Activated naive CD8-positive, alpha-beta T cell treated with anti-CD3 and anti-CD28 coated beads, Interleukin-2, amount 10 ng/mL, durations not matched to agents 7 days and 5 days (primary cell): ENCODE results near the gene S1PR2. TPM values are rescaled to one million over a fixed set of nuclear protein-coding genes. Genes with fewer than 3 reads are reported as not detected.

Source experiments
- ATAC-seq: fragments of 150-1000 bp; cut with Tn5 transposase; one replicate; pipeline ENCODE4 v1.10.0; 2021; ENCODE audit warnings: low read depth, moderate library complexity
- POLR2A ChIA-PET: fragments of 350-600 bp; sonication (Branson Sonifier 250); formaldehyde crosslinking; loops from one replicate; lab custom pipeline; 2021; ENCODE audit warnings: antibody characterized with exemption; lab: Charles Lee
- DNase-seq: peaks from one replicate; pipeline ENCODE4 v3.0.0; 2021
- H3K27ac Mint-ChIP-seq: one replicate; pipeline ENCODE4 v1.8.0; 2022; ENCODE audit warnings: mild to moderate bottlenecking, mixed read lengths
- H3K27me3 Mint-ChIP-seq: one replicate; pipeline ENCODE4 v1.8.0; 2022; ENCODE audit warnings: mild to moderate bottlenecking, moderate library complexity, mixed read lengths
- H3K36me3 Mint-ChIP-seq: one replicate; pipeline ENCODE4 v1.8.0; 2021; ENCODE audit warnings: mild to moderate bottlenecking, mixed read lengths
- H3K4me1 Mint-ChIP-seq: one replicate; pipeline ENCODE4 v1.8.0; 2021; ENCODE audit warnings: mixed read lengths
- H3K4me3 Mint-ChIP-seq: one replicate; pipeline ENCODE4 v1.8.0; 2022; ENCODE audit warnings: mild to moderate bottlenecking, moderate library complexity, mixed read lengths
- H3K9me3 Mint-ChIP-seq: one replicate; pipeline ENCODE4 v1.8.0; 2021; ENCODE audit warnings: mixed read lengths
- total RNA-seq, 2 experiments: library from RNA; stranded (reverse); gene quantifications; one replicate each; pipeline ENCODE4 v1.2.3, GENCODE V29; 2021

S1PR2 gene
- total RNA-seq, 2 experiments from 2014 or later, result 6.4 to 7.1 TPM

DNA sequence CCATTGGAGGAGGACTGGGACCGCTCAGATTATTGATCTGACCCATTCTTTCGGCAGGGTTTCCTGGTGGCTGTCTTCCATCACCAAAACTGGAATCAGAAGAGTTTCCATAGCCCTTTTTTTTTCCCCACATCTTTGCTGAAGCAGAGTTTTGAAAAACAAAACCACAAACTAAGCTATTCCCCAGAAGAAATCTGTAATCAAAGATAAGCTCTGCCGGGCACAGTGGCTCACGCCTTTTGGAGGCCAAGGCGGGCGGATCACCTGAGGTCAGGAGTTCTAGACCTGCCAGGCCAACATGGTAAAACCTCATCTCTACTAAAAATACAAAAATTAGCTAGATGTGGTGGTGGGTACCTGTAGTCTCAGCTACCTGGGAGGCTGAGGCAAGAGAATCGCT is 35.6 kb upstream of the S1PR2 start:
- Mint-ChIP-seq H3K27me3 (no peaks in the 10 kb centered on the region), H3K27ac (no peak overlapping the region), H3K9me3 (no peaks in the 10 kb centered on the region), H3K4me3 (no peak overlapping the region), H3K36me3 (no peaks in the 10 kb centered on the region), H3K4me1 (peaks cover 15% of the 10 kb centered on the region)
- DNase-seq (no peak), ATAC-seq (no peak)
- POLR2A ChIA-PET, result interaction anchor here (0.6 kb wide), 1 partner anchor 45 kb away, joined by 3 read pairs; no protein-coding TSS in a partner anchor

GRCh38 chr19:10262771-10263170 is 31.6 kb upstream of the S1PR2 start:
- no peaks in the 10 kb centered on the region for H3K27me3 Mint-ChIP-seq
- DNase-seq, result no peak
- H3K9me3 Mint-ChIP-seq, result no peaks in the 10 kb centered on the region
- H3K4me1 Mint-ChIP-seq, result peaks cover 13% of the 10 kb centered on the region
- ATAC-seq, result no peak
- H3K27ac Mint-ChIP-seq, result no peak overlapping the region
- H3K36me3 Mint-ChIP-seq, result peaks cover 7% of the 10 kb centered on the region
- POLR2A ChIA-PET, result interaction anchor here (0.6 kb wide), 1 partner anchor 104 kb away, joined by 5 read pairs; no protein-coding TSS in a partner anchor
- H3K4me3 Mint-ChIP-seq, result no peak overlapping the region

GRCh38 chr19:10260141-10260584 is 29.0 kb upstream of the S1PR2 start:
- no peak overlapping the region for H3K4me3 Mint-ChIP-seq
- no peak for DNase-seq
- H3K4me1 Mint-ChIP-seq, result peaks cover 15% of the 10 kb centered on the region
- no peaks in the 10 kb centered on the region for H3K9me3 Mint-ChIP-seq
- peak overlapping the region; percentile 51 for H3K27ac Mint-ChIP-seq
- peaks cover 21% of the 10 kb centered on the region for H3K36me3 Mint-ChIP-seq
- ATAC-seq, result peak; percentile 32
- POLR2A ChIA-PET, result interaction anchor here (1.0 to 2.0 kb wide), 3 partner anchors 10 to 129 kb away, joined by 5 to 16 read pairs (median 5); partner anchors contain the start of gene TYK2
- no peaks in the 10 kb centered on the region for H3K27me3 Mint-ChIP-seq

- POLR2A ChIA-PET, result interaction anchor here (0.6 to 2.0 kb wide), 7 partner anchors 10 to 286 kb away, joined by 3 to 16 read pairs (median 4); partner anchors contain the start of gene TYK2
- ATAC-seq (peak; percentile 70), DNase-seq (peak; percentile 78)
- Mint-ChIP-seq H3K36me3 (peaks cover 27% of the 10 kb centered on the region), H3K27ac (no peak overlapping the region), H3K27me3 (no peaks in the 10 kb centered on the region), H3K4me1 (peaks cover 19% of the 10 kb centered on the region), H3K9me3 (no peaks in the 10 kb centered on the region), H3K4me3 (no peak overlapping the region)
These were observed 28.2 kb upstream of the S1PR2 start for GRCh38 chr19:10259162-10259905.

- no peaks in the 10 kb centered on the region for H3K9me3 Mint-ChIP-seq
- DNase-seq (no peak), ATAC-seq (no peak)
- H3K4me3 Mint-ChIP-seq, result no peak overlapping the region
- POLR2A ChIA-PET, result interaction anchor here (0.6 to 2.0 kb wide), 6 partner anchors 11 to 287 kb away, joined by 3 to 16 read pairs (median 4); partner anchors contain the start of gene TYK2
- H3K27me3 Mint-ChIP-seq, result no peaks in the 10 kb centered on the region
- no peak overlapping the region for H3K27ac Mint-ChIP-seq
- H3K4me1 Mint-ChIP-seq, result peaks cover 26% of the 10 kb centered on the region
- peaks cover 30% of the 10 kb centered on the region for H3K36me3 Mint-ChIP-seq
These were observed 27.1 kb upstream of the S1PR2 start for GRCh38 chr19:10258080-10258710.

DNA sequence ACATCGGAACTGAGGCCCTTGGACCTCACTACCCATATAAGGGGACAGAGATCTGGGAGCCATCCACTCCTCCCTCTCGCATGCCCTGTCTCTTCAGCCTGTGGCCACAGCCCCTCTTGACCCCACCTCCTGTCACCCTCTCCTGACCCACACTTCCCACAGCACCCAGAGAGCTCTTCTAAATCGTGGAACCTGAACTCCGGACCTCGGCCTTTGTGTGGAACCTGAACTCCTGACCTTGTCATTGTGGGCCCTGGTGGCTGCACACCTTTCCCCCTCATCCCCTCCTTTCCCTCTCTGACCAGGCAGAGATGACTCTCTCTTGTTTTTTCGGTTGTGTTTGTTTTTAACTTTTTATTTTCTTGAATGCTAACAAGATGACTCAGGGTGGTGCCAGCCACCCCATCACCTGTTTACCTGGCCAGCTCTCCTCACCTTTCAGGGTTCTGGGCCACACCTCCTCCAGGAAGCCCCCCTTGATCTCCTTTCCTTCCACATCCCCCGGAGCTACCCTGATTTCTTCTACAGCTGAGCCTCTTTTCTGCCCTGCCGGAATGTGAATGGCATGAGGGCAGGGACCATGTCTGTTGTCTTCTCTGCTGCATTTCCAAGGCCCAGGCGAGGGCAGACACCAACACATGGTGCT is 26.0 kb upstream of the S1PR2 start:
- peaks cover 30% of the 10 kb centered on the region for H3K4me1 Mint-ChIP-seq
- H3K36me3 Mint-ChIP-seq, result peaks cover 30% of the 10 kb centered on the region
- H3K27me3 Mint-ChIP-seq, result no peaks in the 10 kb centered on the region
- H3K27ac Mint-ChIP-seq, result peak overlapping the region; percentile 1
- H3K4me3 Mint-ChIP-seq, result no peak overlapping the region
- ATAC-seq (no peak), DNase-seq (no peak)
- no peaks in the 10 kb centered on the region for H3K9me3 Mint-ChIP-seq
- POLR2A ChIA-PET, result interaction anchor here (0.6 kb wide), 1 partner anchor 160 kb away, joined by 3 read pairs; no protein-coding TSS in a partner anchor

DNA sequence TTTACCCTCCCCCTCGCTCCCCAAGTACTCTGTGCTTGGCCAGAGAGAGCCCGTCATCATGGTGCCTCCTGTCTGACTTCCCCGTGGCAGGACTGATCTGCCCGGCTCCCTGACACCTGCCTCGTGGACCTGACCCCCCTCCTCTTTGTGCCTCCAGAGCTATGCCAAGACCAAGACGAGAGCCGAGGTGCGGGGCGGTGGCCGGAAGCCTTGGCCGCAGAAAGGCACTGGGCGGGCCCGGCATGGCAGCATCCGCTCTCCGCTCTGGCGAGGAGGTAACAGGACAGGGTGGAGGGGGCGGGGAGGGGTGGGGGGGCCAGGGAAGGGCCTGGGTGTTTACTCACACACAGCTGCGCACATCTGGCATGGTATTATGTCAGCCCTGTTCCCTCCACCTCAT is 25.4 kb upstream of the S1PR2 start:
- peaks cover 30% of the 10 kb centered on the region for H3K4me1 Mint-ChIP-seq
- H3K36me3 Mint-ChIP-seq, result peaks cover 30% of the 10 kb centered on the region
- no peaks in the 10 kb centered on the region for H3K9me3 Mint-ChIP-seq
- H3K27me3 Mint-ChIP-seq, result no peaks in the 10 kb centered on the region
- DNase-seq, result no peak
- H3K4me3 Mint-ChIP-seq, result no peak overlapping the region
- no peak for ATAC-seq
- POLR2A ChIA-PET, result interaction anchor here (0.6 kb wide), 1 partner anchor 160 kb away, joined by 3 read pairs; no protein-coding TSS in a partner anchor
- H3K27ac Mint-ChIP-seq, result no peak overlapping the region

GRCh38 chr19:10255358-10255757 is 24.2 kb upstream of the S1PR2 start:
- Mint-ChIP-seq H3K27me3 (no peaks in the 10 kb centered on the region), H3K27ac (no peak overlapping the region), H3K9me3 (no peaks in the 10 kb centered on the region), H3K4me3 (no peak overlapping the region), H3K4me1 (peaks cover 32% of the 10 kb centered on the region), H3K36me3 (peaks cover 30% of the 10 kb centered on the region)
- POLR2A ChIA-PET, result no interaction called here
- ATAC-seq (no peak), DNase-seq (no peak)

DNA sequence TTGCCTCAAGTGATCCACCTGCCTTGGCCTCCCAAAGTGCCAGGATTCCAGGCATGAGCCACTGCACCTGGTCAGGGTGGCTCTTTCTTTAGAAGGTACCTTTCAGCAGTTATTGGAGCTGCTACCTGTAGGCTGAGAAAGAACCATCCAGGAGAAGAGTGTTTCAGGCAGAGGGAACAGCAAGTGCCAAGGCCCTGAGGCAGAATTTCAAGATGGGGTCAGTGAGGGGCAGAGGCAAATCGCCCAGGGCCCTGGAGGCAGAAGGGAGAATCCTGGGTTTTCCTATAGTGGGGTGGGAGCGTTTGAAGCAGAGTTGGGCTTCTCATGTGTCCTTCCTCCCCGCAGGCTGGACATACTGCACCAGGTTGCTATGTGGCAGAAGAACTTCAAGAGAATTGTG is 23.1 kb upstream of the S1PR2 start:
- Mint-ChIP-seq H3K36me3 (peaks cover 27% of the 10 kb centered on the region), H3K27me3 (no peaks in the 10 kb centered on the region), H3K4me3 (no peak overlapping the region), H3K4me1 (peaks cover 31% of the 10 kb centered on the region), H3K9me3 (no peaks in the 10 kb centered on the region), H3K27ac (peak overlapping the region; percentile 38)
- DNase-seq, result no peak
- no peak for ATAC-seq
- POLR2A ChIA-PET, result no interaction called here

GRCh38 chr19:10252707-10253106 is 21.6 kb upstream of the S1PR2 start:
- POLR2A ChIA-PET, result interaction anchor here (1.1 kb wide), 1 partner anchor 16 kb away, joined by 3 read pairs; no protein-coding TSS in a partner anchor
- Mint-ChIP-seq H3K27ac (peak overlapping the region; percentile 96), H3K36me3 (peaks cover 23% of the 10 kb centered on the region), H3K4me1 (peaks cover 24% of the 10 kb centered on the region), H3K4me3 (peak overlapping the region; percentile 94), H3K27me3 (no peaks in the 10 kb centered on the region), H3K9me3 (no peaks in the 10 kb centered on the region)
- ATAC-seq, result no peak
- DNase-seq, result no peak

GRCh38 chr19:10251792-10252694 is 20.9 kb upstream of the S1PR2 start, which contains the start of gene MRPL4:
Gene MRPL4, plus strand, starts transcription at chr19:10252214. Its CDS starts 40 bp downstream, at chr19:10252254.
- POLR2A ChIA-PET, result interaction anchor here (0.6 to 3.2 kb wide), 7 partner anchors 13 to 194 kb away, joined by 3 to 11 read pairs (median 4); partner anchors contain the start of genes DNMT1, ICAM1 and TYK2
- no peaks in the 10 kb centered on the region for H3K9me3 Mint-ChIP-seq

GRCh38 chr19:10246511-10246910 is 15.4 kb upstream of the S1PR2 start:
- no peaks in the 10 kb centered on the region for H3K27me3 Mint-ChIP-seq
- no peaks in the 10 kb centered on the region for H3K9me3 Mint-ChIP-seq
- H3K27ac Mint-ChIP-seq, result no peak overlapping the region

More at GRCh38 chr19:10251792-10252694, 20.9 kb upstream of the S1PR2 start, which contains the start of gene MRPL4:
- H3K4me3 Mint-ChIP-seq, result peak within 1 kb of the TSS; percentile 94
- peak; percentile 94 for DNase-seq
- H3K27me3 Mint-ChIP-seq, result no peaks in the 10 kb centered on the region
- H3K36me3 Mint-ChIP-seq, result peaks cover 16% of the 10 kb centered on the region
- peak within 1 kb of the TSS; percentile 96 for H3K27ac Mint-ChIP-seq
- peak; percentile 99 for ATAC-seq
- H3K4me1 Mint-ChIP-seq, result peaks cover 24% of the 10 kb centered on the region

More at GRCh38 chr19:10246511-10246910, 15.4 kb upstream of the S1PR2 start:
- POLR2A ChIA-PET, result interaction anchor here (1.3 kb wide), 1 partner anchor 11 kb away, joined by 3 read pairs; no protein-coding TSS in a partner anchor
- no peaks in the 10 kb centered on the region for H3K36me3 Mint-ChIP-seq
- H3K4me1 Mint-ChIP-seq, result peaks cover 5% of the 10 kb centered on the region
- no peak overlapping the region for H3K4me3 Mint-ChIP-seq
- DNase-seq (no peak), ATAC-seq (no peak)
